Measurements from ENCODE around the gene NME3. TPM values are rescaled to one million over a fixed set of nuclear protein-coding genes. Genes with fewer than 3 reads are reported as not detected.
A peak's percentile ranks its signal among the peaks of the same experiment; 100 is the strongest.

Gene NME3
- total and polyA plus RNA-seq, 4 donors: 10.4 to 38.0 (median 19.4) TPM

GRCh38 chr16:1788708-1789100 is 17.4 kb upstream of the NME3 start:
- no peak overlapping the region for H3K27ac ChIP-seq (ENCODE audit: low read depth in 1 of 2, low read length in 2 of 2)
- no peak overlapping the region for H3K9ac ChIP-seq (ENCODE audit: low read depth in 1 of 2, low read length in 2 of 2)
- no peaks in the 10 kb centered on the region for H3K27me3 ChIP-seq (ENCODE audit: control insufficient read depth in 4 of 4, insufficient read depth in 4 of 4, low read length in 3 of 4)
- no peak for TF ChIP-seq GABPA (IDR thresholded peaks at IDR 0.05 in 1 of 2, conservative IDR thresholded peaks at IDR 0.05 in 1 of 2)
- TF ChIP-seq HNF4G (IDR thresholded peaks at IDR 0.05): no peak
- no peak for TF ChIP-seq CTCF (IDR thresholded peaks at IDR 0.05; ENCODE audit: low read depth, low read length, missing input control)
- no peak for TF ChIP-seq ZBTB33 (IDR thresholded peaks at IDR 0.05)
- TF ChIP-seq FOXA2 (IDR thresholded peaks at IDR 0.05): no peak
- no peak for TF ChIP-seq YY1 (IDR thresholded peaks at IDR 0.05)
- no peak for TF ChIP-seq RAD21 (IDR thresholded peaks at IDR 0.05)
- no peak for TF ChIP-seq EGR1 (IDR thresholded peaks at IDR 0.05; ENCODE audit: low read depth in 2 of 2)
- TF ChIP-seq FOXA1 (IDR thresholded peaks at IDR 0.05): no peak
- no peak for TF ChIP-seq REST (IDR thresholded peaks at IDR 0.05)
- WGBS: 62% methylated on average over 19 of the region's 19 CpGs
- peaks cover 14 to 74% (median 49%) of the 10 kb centered on the region in 4 donors for H3K4me1 ChIP-seq (ENCODE audit: control insufficient read depth in 4 of 4, insufficient read depth in 4 of 4, low read length in 3 of 4)
- DNase-seq (ENCODE audit: low spot score): no peak
- H3K36me3 ChIP-seq (ENCODE audit: control insufficient read depth in 4 of 4, insufficient read depth in 3 of 4, low read depth in 1 of 4, low read length in 3 of 4): peaks cover 0 to 34% (median 5%) of the 10 kb centered on the region in 4 donors
- H3K9me3 ChIP-seq (ENCODE audit: control insufficient read depth in 4 of 4, low read length in 3 of 4): no peaks in the 10 kb centered on the region
- no peak overlapping the region for H3K4me3 ChIP-seq (ENCODE audit: low read depth in 1 of 3, low read length in 3 of 3)

- Histone ChIP-seq H3K9ac (ENCODE audit: low read depth in 1 of 2, low read length in 2 of 2) (no peak overlapping the region), H3K4me3 (ENCODE audit: low read depth in 1 of 3, low read length in 3 of 3) (no peak overlapping the region), H3K4me1 (ENCODE audit: control insufficient read depth in 4 of 4, insufficient read depth in 4 of 4, low read length in 3 of 4) (peaks cover 13 to 74% (median 49%) of the 10 kb centered on the region in 4 donors), H3K9me3 (ENCODE audit: control insufficient read depth in 4 of 4, low read length in 3 of 4) (no peaks in the 10 kb centered on the region), H3K36me3 (ENCODE audit: control insufficient read depth in 4 of 4, insufficient read depth in 3 of 4, low read depth in 1 of 4, low read length in 3 of 4) (peaks cover 0 to 34% (median 5%) of the 10 kb centered on the region in 4 donors), H3K27ac (ENCODE audit: low read depth in 1 of 2, low read length in 2 of 2) (no peak overlapping the region), H3K27me3 (ENCODE audit: control insufficient read depth in 4 of 4, insufficient read depth in 4 of 4, low read length in 3 of 4) (no peaks in the 10 kb centered on the region)
- no peak for DNase-seq (ENCODE audit: low spot score)
- 78% methylated on average over 38 of the region's 38 CpGs for WGBS
- no peak for TF ChIP-seq TAF1 (conservative IDR thresholded peaks at IDR 0.05)
- peak in 1 of 2 donors; percentile 47 for TF ChIP-seq RXRA (IDR thresholded peaks at IDR 0.05)
- no peak for TF ChIP-seq ATF3 (IDR thresholded peaks at IDR 0.05)
- no peak for TF ChIP-seq SP1 (IDR thresholded peaks at IDR 0.05)
- no peak for TF ChIP-seq ZBTB33 (IDR thresholded peaks at IDR 0.05)
- no peak for TF ChIP-seq EGR1 (IDR thresholded peaks at IDR 0.05; ENCODE audit: low read depth in 2 of 2)
- TF ChIP-seq YY1 (IDR thresholded peaks at IDR 0.05): no peak
These were observed 16.9 kb upstream of the NME3 start for GRCh38 chr16:1788095-1788707.
